HEK293 (cell line): ENCODE data around the gene RAB40C.

Experiments
- CTCF ChIA-PET: fragments of 350-600 bp; formaldehyde crosslinking; extraction: SDS; loops from one replicate; lab custom pipeline; 2021; ENCODE audit warnings: antibody characterized with exemption; lab: Yijun Ruan, JAX
- POLR2A ChIA-PET: fragments of 300-600 bp; formaldehyde crosslinking; extraction: SDS; loops from one replicate; lab custom pipeline; 2020; ENCODE audit warnings: antibody characterized with exemption, inconsistent platforms; lab: Yijun Ruan, JAX
- H3K27ac ChIP-seq: fragments of 200-500 bp; sonication (Bioruptor generic); 2 replicates; pipeline ENCODE4 v1.5.1; 2014; ENCODE audit warnings: low read depth, low read length, control low read depth, inconsistent platforms; ENCODE audit errors: extremely low read depth
- H3K36me3 ChIP-seq, 2 experiments: fragments of 200-500 bp in 1 of 2; sonication (Bioruptor generic) in 1 of 2; 1 replicate in 1 of 2; 2 replicates in 1 of 2; pipeline ENCODE4 v1.5.1; 2014 to 2017; ENCODE audit warnings: inconsistent platforms in 2 of 2, low read length in 2 of 2; ENCODE audit not compliant: control insufficient read depth in 2 of 2, insufficient read depth in 1 of 2
- H3K4me1 ChIP-seq: fragments of 200-500 bp; sonication (Bioruptor generic); 2 replicates; pipeline ENCODE4 v1.5.1; 2014; ENCODE audit warnings: mild to moderate bottlenecking, low read length, inconsistent platforms; ENCODE audit not compliant: control insufficient read depth, insufficient read depth
- H3K4me3 ChIP-seq: 2 replicates; pipeline ENCODE4 v1.5.1; 2011; ENCODE audit warnings: low read depth, mild to moderate bottlenecking, control low read depth, low read length, moderate library complexity
- H3K9me3 ChIP-seq: fragments of 200-500 bp; sonication (Bioruptor generic); 2 replicates; pipeline ENCODE4 v1.5.1; 2014; ENCODE audit warnings: low read depth, low read length, inconsistent platforms; ENCODE audit not compliant: control insufficient read depth, insufficient read depth
- EGR2 ChIP-seq: fragments of 450-650 bp; formaldehyde crosslinking; IDR thresholded peaks from 2 replicates; pipeline ENCODE4 v1.5.1; 2016; ENCODE audit warnings: low read depth, missing biosample characterization, missing genetic modification characterization
- FEZF1 ChIP-seq: fragments of 450-650 bp; formaldehyde crosslinking; IDR thresholded peaks from 2 replicates; pipeline ENCODE4 v1.5.1; 2016; ENCODE audit warnings: missing biosample characterization, missing genetic modification characterization
- SETDB1 ChIP-seq: IDR thresholded peaks from one replicate; pipeline ENCODE4 v1.6.1; 2017; ENCODE audit warnings: mild to moderate bottlenecking, low read length, moderate library complexity, mixed read lengths; ENCODE audit not compliant: insufficient read length
- SP2 ChIP-seq: fragments of 450-650 bp; formaldehyde crosslinking; IDR thresholded peaks from 2 replicates; pipeline ENCODE4 v1.5.1; 2016; ENCODE audit warnings: missing biosample characterization, missing genetic modification characterization
- ZBTB17 ChIP-seq: fragments of 450-650 bp; formaldehyde crosslinking; IDR thresholded peaks from 2 replicates; pipeline ENCODE4 v1.5.1; 2016; ENCODE audit warnings: missing biosample characterization, missing genetic modification characterization
- ZBTB48 ChIP-seq: fragments of 450-650 bp; formaldehyde crosslinking; IDR thresholded peaks from 2 replicates; pipeline ENCODE4 v1.5.1; 2016; ENCODE audit warnings: missing biosample characterization, missing genetic modification characterization
- ZFHX2 ChIP-seq: fragments of 450-650 bp; formaldehyde crosslinking; conservative IDR thresholded peaks from 2 replicates; pipeline ENCODE4 v1.5.1; 2016; ENCODE audit warnings: missing biosample characterization, missing genetic modification characterization
- ZFP69B ChIP-seq: fragments of 450-650 bp; formaldehyde crosslinking; IDR thresholded peaks from 2 replicates; pipeline ENCODE4 v1.5.1; 2016; ENCODE audit warnings: missing biosample characterization, missing genetic modification characterization
- ZIC2 ChIP-seq: fragments of 450-650 bp; formaldehyde crosslinking; IDR thresholded peaks from 2 replicates; pipeline ENCODE4 v1.5.1; 2016; ENCODE audit warnings: missing biosample characterization, missing genetic modification characterization
- ZNF146 ChIP-seq: fragments of 450-650 bp; formaldehyde crosslinking; IDR thresholded peaks from 2 replicates; pipeline ENCODE4 v1.5.1; 2016; ENCODE audit warnings: missing biosample characterization, missing genetic modification characterization
- ZNF354C ChIP-seq: fragments of 450-650 bp; formaldehyde crosslinking; IDR thresholded peaks from 2 replicates; pipeline ENCODE4 v1.5.1; 2016; ENCODE audit warnings: missing biosample characterization, missing genetic modification characterization, low read depth, borderline replicate concordance
- ZNF48 ChIP-seq: fragments of 450-650 bp; formaldehyde crosslinking; IDR thresholded peaks from 2 replicates; pipeline ENCODE4 v1.5.1; 2016; ENCODE audit warnings: missing biosample characterization, missing genetic modification characterization
- ZNF521 ChIP-seq: fragments of 450-650 bp; formaldehyde crosslinking; IDR thresholded peaks from 2 replicates; pipeline ENCODE4 v1.5.1; 2017; ENCODE audit warnings: missing biosample characterization, mild to moderate bottlenecking, missing genetic modification characterization
- ZNF600 ChIP-seq: fragments of 450-650 bp; formaldehyde crosslinking; IDR thresholded peaks from 2 replicates; pipeline ENCODE4 v1.5.1; 2016; ENCODE audit warnings: missing biosample characterization, missing genetic modification characterization
- ZNF621 ChIP-seq: fragments of 450-650 bp; formaldehyde crosslinking; IDR thresholded peaks from 2 replicates; pipeline ENCODE4 v1.5.1; 2017; ENCODE audit warnings: missing biosample characterization, missing genetic modification characterization
- ZSCAN23 ChIP-seq: fragments of 450-650 bp; formaldehyde crosslinking; IDR thresholded peaks from 2 replicates; pipeline ENCODE4 v1.5.1; 2016; ENCODE audit warnings: missing biosample characterization, missing genetic modification characterization
- TF ChIP-seq, protein P1 (sequence below): fragments of 450-650 bp; formaldehyde crosslinking; IDR thresholded peaks from 2 replicates; pipeline ENCODE4 v1.5.1; 2016; ENCODE audit warnings: missing biosample characterization, missing genetic modification characterization

The RAB40C gene

DNA sequence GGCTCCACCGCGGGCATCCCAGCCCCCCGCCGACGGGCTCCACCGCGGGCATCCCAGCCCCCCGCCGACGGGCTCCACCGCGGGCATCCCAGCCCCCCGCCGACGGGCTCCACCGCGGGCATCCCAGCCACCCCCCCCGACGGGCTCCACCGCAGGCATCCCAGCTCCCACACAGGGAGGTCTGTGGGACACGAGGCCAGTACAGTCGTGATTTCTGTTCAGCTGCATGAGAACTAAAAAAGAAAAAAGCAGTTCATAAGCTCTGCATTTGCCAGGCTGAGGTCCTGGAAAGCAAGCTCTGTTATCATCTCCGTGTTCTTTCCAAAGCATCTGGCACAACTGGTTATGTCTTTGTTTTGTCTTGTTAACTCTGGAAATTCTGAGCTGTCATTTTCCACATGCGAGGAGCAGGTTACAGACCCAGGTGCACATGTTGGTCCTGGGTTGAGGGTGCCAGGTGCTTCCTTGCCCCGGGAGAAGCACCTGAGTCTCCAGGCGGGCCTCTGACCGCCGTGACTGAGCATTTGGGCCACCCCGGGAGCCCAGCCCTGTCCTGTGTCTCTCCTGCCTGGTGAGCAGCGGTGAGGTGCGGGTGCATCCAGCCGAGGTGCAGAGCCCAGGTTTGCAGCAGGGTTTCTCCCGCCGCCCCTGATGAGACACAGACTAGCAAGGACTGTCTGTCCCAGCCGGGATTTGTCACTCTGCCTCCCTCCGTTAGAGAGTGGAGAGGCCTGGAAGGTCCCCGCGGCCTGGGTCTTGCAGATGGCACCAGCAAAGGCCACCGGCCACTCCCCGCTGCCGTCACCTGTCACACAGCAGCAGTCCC lies 31.0 kb downstream of the RAB40C start:
- H3K9me3 ChIP-seq: no peaks in the 10 kb centered on the region
- ChIA-PET POLR2A (interaction anchor here (0.6 to 1.8 kb wide), 4 partner anchors 15 to 37 kb away, joined by 3 to 9 read pairs (median 4); partner anchors contain the start of gene METTL26), CTCF (interaction anchor here (0.6 to 1.0 kb wide), 4 partner anchors 10 to 1383 kb away, joined by 3 to 4 read pairs (median 4); no protein-coding TSS in a partner anchor)
- no peak overlapping the region for H3K27ac ChIP-seq
- no peaks in the 10 kb centered on the region; the same call in 1 of the 2 replicates for H3K4me1 ChIP-seq
- H3K36me3 ChIP-seq: no peaks in the 10 kb centered on the region
- H3K4me3 ChIP-seq: no peak overlapping the region
- TF ChIP-seq ZBTB17 (tag by site-specific recombination): peak; percentile 90
- 0 out of 2 replicates have a peak, but pooled peaks have one; percentile 5 for TF ChIP-seq ZIC2 (tag by site-specific recombination)
- no peak for TF ChIP-seq ZSCAN23 (tag by site-specific recombination)

DNA sequence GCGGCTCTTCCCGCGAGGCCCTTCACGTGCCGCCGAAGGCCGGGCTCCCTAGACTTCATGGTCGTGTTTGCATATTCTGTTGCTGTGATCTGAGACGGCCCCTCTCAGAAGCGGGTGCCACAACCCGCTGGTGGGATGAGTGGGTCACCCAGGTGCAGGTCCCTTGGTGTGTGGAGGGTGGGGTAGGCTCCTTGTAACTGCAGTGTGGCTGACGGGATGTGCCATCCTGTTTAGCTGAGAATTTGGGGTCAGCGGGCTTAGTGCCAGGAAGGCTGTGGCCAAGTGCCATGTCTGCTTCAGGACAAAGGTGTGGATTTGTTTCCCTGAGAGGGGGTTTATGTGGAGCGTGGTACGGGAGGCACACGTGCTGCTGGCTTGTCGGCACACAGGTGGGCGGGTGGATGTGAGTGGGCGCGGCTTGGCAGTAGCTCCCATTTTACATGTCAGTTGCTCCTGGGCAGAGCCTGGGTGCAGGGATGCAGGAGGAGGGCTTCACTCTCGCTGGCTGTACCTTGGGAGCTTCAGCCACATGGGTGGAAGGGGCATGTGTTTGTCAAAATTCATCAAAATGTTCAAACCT lies 31.8 kb downstream of the RAB40C start:
- Histone ChIP-seq H3K4me1 (no peaks in the 10 kb centered on the region; the same call in 1 of the 2 replicates), H3K27ac (no peak overlapping the region), H3K9me3 (no peaks in the 10 kb centered on the region), H3K4me3 (no peak overlapping the region), H3K36me3 (no peaks in the 10 kb centered on the region)
- ChIA-PET POLR2A (interaction anchor here (0.6 to 1.8 kb wide), 3 partner anchors 14 to 38 kb away, joined by 3 to 9 read pairs (median 5); partner anchors contain the start of gene METTL26), CTCF (interaction anchor here (0.8 to 1.2 kb wide), 4 partner anchors 12 to 504 kb away, joined by 3 to 4 read pairs (median 4); no protein-coding TSS in a partner anchor)
- no peak for TF ChIP-seq ZNF48 (tag by site-specific recombination)
- no peak for TF ChIP-seq ZFP69B
- no peak for TF ChIP-seq ZNF521
- peak; percentile 32; the same call in 1 of the 2 replicates for TF ChIP-seq EGR2
- no peak for TF ChIP-seq ZBTB48 (tag by site-specific recombination)
- peak; percentile 69 for TF ChIP-seq ZFHX2 (tag by site-specific recombination)
- TF ChIP-seq ZIC2 (tag by site-specific recombination): no peak
- TF ChIP-seq, protein P1, sequence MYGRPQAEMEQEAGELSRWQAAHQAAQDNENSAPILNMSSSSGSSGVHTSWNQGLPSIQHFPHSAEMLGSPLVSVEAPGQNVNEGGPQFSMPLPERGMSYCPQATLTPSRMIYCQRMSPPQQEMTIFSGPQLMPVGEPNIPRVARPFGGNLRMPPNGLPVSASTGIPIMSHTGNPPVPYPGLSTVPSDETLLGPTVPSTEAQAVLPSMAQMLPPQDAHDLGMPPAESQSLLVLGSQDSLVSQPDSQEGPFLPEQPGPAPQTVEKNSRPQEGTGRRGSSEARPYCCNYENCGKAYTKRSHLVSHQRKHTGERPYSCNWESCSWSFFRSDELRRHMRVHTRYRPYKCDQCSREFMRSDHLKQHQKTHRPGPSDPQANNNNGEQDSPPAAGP (tag by site-specific recombination): no peak

DNA sequence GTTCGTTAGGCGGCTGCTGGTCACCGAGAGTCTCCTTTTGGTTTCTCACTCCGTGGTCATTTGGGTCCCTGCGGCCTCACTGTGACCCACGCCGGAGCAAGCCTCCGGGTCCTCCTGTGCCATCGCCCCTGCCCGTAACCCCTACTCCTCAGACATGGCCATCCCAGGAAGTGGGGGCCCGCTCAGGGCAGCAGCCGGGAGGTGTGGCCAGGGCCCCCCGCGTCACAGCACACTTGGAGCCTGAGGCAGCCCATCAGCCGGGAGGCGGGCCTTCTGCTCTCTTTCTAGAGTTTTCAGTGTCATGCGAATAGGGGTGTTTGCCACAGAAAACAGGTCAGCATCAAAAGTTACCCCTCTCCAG lies 33.0 kb downstream of the RAB40C start:
- CTCF ChIA-PET: no interaction called here
- TF ChIP-seq SETDB1: no peak
- TF ChIP-seq FEZF1 (tag by site-specific recombination): no peak
- no peak for TF ChIP-seq ZNF146
- TF ChIP-seq ZNF354C (tag by site-specific recombination): no peak
- TF ChIP-seq, all 188 proteins: peak for 0
- H3K4me3 ChIP-seq: no peak overlapping the region
- H3K36me3 ChIP-seq: no peaks in the 10 kb centered on the region
- no peaks in the 10 kb centered on the region; the same call in 1 of the 2 replicates for H3K4me1 ChIP-seq
- no peak overlapping the region for H3K27ac ChIP-seq
- POLR2A ChIA-PET: no interaction called here
- H3K9me3 ChIP-seq: no peaks in the 10 kb centered on the region

DNA sequence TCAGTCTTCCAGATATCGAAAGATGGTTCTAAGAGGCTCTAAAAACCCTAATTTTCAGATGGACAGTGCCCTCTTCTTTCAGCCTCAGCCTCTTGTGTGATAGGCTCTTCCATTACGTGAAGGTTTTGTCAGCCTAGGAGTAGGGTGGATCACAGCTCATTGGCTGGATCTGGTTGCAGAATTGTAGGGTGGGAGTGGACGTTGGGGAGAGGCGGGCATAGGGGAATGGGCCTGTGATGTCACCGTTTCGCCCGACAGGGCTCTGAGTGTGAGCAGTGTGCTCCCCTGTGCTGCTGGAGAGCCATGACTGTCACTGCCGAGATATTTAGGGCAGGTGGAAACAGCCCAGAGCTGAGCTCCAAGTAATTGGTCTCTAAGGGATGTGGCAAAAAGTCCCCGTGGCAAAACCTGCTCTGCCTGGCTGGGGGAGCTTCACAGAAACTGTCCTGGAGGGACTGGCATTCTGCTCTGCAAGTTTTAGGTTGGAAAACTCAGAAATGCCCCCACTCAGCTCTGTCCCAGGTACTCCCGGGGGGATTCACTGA lies 34.7 kb downstream of the RAB40C start:
- TF ChIP-seq, protein P1 (tag by site-specific recombination): 0 out of 2 replicates have a peak, but pooled peaks have one; percentile 23
- TF ChIP-seq ZNF600 (tag by site-specific recombination) (0 out of 2 replicates have a peak, but pooled peaks have one; percentile 18), ZNF621 (tag by site-specific recombination) (no peak), SP2 (tag by site-specific recombination) (peak; percentile 52; the same call in 1 of the 2 replicates)
- H3K36me3 ChIP-seq: no peaks in the 10 kb centered on the region
- CTCF ChIA-PET: interaction anchor here (0.6 to 1.3 kb wide), 5 partner anchors 24 to 123 kb away, joined by 3 to 4 read pairs (median 3); no protein-coding TSS in a partner anchor
- H3K27ac ChIP-seq: no peak overlapping the region
- POLR2A ChIA-PET: interaction anchor here (0.6 to 1.4 kb wide), 4 partner anchors 9 to 747 kb away, joined by 3 to 5 read pairs (median 3); partner anchors contain the start of gene METTL26
- H3K4me1 ChIP-seq: no peaks in the 10 kb centered on the region; the same call in 1 of the 2 replicates
- no peak overlapping the region for H3K4me3 ChIP-seq
- H3K9me3 ChIP-seq: no peaks in the 10 kb centered on the region
